GM18502 (cell line): ENCODE measurements around the gene COPS9.

ENCODE experiments used
- ATAC-seq: cut with Tn5 transposase; IDR thresholded peaks from one replicate; pipeline ENCODE4 v1.9.1; 2021; ENCODE audit warnings: mild to moderate bottlenecking; ENCODE audit not compliant: unreplicated experiment, poor library complexity

Gene COPS9

DNA sequence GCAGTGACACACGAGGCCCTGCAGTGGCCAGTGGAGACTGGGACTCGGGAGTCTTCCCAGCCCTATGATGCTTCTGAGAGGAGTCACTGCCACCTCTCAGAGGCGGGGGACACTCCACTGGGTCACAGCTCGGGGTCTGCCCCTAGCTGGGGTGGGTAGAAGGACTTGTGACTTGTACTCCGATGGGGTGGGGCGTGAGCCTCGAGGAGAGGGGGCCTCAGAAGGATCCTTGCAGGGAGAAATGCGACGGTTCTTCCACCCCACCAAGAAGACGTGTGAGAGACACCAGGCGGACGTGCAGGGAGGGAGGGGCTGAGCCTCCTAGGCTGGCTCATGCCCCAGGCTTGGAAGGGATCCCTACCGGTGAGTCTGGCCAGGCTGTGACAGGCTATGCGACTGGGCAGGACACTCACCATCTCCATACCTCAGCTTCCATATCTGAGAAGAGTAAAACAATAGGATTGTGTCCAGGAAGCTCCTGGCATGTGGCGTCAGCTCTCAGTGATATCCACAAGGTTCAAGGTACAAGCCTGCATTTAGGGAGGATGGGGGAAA lies 15.4 kb upstream of the COPS9 start:
- ATAC-seq = no peak

DNA sequence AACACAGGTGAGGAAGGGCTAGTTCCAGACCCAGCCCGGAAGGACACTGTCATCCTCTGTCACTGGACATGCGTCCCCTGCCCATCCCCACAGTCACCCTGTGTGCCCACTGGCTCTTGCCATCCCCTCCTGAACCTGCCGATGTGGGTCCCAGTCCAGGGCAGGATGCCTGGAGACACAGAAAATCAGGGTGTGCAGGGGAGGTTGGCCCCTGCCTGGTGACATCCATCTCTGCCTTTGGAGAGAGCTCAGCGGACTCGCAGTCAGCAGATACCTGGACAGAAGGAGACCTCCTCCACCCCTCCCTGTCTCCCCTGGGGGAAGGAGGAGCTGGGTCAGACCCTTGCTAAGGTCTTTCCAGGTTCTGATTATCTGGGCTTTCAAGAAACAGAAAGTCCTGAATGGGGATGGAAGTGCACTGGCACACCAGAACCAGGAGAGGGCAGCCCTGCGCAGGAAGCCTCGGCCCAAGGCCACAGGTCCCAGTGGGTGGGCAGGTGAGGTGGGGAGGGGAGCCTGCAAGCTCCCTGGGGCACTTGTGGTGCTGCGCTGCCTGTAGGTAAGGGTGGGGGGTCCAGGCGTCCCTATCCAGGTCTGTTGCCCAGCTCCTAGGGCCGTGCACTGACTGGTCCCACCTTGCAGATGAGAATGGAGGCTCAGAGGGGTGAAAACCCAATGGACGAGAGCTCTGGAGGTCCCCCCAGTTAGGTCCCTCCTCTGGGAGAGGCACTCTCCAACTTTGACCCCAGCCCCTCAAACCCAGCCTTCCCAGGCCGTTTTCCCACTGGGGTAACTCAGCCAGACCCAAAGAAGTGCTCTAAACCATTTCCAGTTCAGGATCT lies 14.1 kb upstream of the COPS9 start:
- no peak for ATAC-seq

DNA sequence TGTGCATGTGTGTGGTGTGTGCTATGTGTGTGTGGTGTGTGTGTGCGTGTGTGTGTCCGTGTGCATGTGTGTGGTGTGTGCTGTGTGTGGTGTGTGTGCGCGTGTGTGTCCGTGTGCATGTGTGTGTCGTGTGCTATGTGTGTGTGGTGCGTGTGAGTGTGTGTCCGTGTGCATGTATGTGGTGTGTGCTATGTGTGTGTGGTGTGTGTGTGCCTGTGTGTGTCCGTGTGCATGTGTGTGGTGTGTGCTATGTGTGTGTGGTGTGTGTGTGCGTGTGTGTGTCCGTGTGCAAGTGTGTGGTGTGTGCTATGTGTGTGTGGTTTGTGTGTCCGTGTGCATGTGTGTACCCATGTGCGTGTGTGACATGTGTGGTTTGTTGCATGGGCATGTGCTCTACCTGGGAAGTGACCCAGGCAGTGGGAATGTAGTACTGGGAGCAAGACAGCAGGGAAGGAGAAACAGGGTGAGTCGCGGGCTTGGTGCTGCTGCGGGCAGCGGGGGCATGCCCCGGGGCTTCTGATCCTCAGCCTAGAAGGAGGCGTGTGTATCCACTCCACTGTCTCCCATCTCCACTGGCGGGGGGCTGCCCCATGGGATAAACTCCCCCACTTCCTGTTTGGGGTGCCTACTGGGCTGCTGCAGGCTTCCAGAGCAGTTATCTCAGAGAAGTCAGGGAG lies 11.9 kb upstream of the COPS9 start:
- ATAC-seq = no peak

DNA sequence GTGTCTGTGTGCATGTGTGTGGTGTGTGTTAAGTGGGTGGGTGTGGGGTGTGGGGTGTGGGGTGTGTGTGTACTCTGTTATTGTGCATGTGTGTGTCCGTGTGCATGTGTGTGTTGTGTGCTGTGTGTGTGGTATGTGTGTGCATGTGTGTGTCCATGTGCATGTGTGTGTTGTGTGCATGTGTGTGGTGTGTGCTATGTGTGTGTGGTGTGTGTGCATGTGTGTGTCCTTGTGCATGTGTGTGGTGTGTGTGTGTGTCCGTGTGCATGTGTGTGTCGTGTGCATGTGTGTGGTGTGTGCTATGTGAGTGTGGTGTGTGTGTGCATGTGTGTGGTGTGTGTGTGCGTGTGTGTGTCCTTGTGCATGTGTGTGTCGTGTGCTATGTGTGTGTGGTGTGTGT lies 11.3 kb upstream of the COPS9 start:
- no peak for ATAC-seq

DNA sequence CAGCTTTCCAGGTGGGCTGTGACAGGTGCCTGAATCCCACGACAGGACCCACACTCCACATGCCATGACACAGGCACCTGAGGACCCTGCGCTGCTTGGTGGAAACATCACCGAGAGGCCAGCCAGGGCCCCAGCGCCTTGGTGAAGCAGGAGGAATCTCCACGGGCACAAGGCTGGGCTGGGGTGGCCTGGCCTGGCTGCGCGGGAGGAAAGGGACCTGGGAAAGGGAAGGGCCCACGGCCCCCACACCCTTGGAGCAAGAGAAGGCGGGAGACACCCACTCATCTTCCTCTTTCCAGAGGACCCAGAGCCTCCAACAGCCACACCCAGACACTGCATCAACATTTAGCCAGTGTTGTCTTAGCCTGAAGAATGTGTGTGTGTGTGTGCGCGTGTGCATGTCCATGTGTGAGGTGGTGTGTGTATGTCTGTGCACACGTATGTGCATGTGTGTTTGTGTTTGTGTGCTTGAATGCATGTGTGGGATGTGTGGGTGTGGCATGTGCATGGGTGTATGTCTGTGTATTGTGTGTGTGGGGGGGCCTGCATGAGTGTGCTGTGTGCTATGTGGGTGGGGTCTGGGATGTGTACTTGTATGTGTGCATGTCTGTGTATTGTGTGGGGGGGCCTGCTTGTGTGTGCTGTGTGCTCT lies 10.6 kb upstream of the COPS9 start:
- no peak for ATAC-seq

- ATAC-seq = no peak
Observed at GRCh38 chr2:240146141-240146561, 10.0 kb upstream of the COPS9 start.

DNA sequence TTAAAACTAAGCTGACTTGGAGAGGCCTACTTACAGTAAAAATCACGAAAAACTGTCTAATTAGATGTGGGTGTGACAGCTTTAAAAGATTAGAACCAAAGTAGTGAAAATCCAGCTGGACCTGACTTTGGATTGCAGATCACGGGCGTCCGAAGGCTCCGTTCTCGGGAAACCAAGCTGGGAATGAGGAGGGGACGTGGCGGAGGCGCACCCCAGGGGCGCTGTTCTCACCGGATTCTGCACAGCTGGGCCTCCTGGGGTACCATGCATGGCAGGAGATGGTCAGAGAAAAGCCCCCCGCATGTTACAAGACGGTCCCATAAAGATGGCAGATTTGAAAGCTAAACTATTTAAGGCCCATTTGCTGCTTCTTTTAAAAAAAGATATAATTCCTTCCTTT lies 9.4 kb upstream of the COPS9 start:
- no peak for ATAC-seq

- ATAC-seq = no peak
Observed at GRCh38 chr2:240144649-240145261, 8.7 kb upstream of the COPS9 start.

- ATAC-seq = no peak
Observed at GRCh38 chr2:240143801-240144648, 7.9 kb upstream of the COPS9 start.

DNA sequence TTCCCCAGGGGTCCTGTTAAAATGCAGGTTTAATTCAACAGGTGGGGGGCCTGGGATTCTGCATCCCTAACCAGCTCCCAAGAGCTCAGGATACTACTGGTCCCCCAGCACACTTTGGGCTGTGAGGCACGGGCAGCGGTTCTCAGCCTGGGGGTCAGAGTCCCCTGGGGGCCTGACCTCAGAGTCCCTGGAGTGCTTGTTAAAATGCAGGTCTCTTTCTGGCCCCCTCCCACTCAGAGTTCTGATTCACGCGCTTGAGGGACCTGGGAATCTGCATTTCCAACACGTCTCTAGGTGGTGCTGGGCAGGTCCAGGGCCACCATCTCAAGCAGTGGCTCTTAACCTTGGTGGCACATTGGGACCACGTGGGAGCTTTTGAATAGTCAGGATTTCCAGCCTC lies 7.2 kb upstream of the COPS9 start:
- ATAC-seq = no peak

- ATAC-seq = no peak
Observed at GRCh38 chr2:240142859-240143258, 6.8 kb upstream of the COPS9 start.

DNA sequence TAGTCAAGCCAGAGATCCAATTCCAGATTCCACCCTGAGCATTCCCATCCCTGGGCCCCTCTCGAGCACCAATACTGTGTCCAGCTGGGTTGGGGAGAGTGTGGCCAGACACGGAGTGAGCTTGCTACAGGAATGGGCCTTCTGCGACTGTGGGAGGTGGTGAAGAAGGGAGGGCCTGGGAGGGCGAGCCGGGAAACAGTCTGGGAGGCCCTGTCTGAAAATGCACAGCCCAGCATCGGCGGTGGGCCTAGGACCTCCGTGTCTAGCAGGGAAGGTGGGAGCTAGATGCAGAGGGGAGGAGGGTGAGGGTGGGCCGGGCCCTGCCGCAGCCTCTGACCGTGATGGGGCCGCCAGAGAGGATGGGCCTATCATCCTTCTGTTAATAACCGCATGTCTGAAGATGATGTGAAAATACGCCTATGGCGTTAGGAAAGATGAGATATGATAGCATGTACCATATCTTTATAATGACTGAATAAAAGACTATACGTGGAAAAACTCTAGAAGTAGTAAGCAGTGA lies 6.2 kb upstream of the COPS9 start:
- no peak for ATAC-seq

DNA sequence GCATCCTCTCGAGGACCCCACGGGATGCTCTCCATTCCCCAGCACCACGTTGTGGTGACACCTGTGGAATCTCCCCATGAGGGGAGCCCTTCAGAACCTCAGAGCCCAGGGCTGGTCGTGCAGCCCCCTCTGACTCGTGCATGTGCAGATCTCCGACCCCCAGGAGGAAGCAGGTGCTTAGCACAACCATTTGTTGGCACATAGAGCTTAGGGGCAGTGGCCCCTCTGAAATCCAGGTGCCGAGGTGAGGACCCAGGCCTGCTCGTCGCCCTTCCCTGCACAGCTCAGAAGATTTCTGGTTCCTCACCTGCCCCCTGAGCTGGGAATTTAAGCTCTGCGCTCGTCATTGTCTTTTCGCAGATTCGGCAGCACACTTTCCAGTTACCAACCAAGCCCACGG lies 5.6 kb upstream of the COPS9 start:
- no peak for ATAC-seq

DNA sequence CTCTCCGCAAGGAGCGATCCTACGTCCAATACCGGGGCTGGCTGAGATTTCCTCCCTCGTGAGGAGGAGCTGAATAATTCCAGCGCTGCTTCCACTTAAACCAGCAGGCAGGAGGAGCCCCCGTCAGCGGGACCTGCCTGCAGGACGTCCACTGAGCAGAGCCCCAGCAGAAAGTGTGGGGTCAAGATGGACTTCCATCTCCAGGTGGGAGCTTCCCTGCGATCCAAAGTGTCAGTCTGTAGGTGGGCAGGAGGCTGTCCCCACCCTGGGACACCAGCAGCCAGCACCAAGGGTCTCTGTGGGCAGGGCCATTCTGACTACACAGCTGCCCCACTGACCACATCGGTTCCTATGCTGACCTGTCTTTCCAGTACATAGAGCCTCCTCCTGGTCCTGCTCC lies 4.8 kb upstream of the COPS9 start:
- no peak for ATAC-seq

DNA sequence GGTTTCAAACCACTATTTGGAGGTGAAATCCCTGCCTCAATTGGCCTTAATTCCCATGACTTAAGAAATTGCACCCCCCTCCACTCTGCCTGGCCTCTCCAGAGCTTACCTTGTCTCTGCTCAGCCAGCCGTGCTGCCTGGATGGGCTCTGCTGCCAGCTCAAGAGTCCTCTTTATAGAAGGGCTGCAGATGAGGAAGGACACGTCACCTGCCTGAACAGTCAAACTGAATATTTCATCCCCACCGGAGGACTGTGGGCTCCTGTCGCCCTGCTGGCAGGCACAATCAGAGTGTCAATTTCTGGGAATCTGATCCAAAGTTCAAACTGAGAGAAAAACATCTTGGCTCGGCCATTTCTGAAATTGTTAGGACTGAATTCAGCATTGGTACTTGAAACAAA lies 4.4 kb upstream of the COPS9 start, which contains the start of gene OTOS:
TSS of gene OTOS (minus strand) at position 148 of the 400 bp plus-strand sequence. CDS start 332 bp downstream, outside the sequence.
- ATAC-seq = no peak

DNA sequence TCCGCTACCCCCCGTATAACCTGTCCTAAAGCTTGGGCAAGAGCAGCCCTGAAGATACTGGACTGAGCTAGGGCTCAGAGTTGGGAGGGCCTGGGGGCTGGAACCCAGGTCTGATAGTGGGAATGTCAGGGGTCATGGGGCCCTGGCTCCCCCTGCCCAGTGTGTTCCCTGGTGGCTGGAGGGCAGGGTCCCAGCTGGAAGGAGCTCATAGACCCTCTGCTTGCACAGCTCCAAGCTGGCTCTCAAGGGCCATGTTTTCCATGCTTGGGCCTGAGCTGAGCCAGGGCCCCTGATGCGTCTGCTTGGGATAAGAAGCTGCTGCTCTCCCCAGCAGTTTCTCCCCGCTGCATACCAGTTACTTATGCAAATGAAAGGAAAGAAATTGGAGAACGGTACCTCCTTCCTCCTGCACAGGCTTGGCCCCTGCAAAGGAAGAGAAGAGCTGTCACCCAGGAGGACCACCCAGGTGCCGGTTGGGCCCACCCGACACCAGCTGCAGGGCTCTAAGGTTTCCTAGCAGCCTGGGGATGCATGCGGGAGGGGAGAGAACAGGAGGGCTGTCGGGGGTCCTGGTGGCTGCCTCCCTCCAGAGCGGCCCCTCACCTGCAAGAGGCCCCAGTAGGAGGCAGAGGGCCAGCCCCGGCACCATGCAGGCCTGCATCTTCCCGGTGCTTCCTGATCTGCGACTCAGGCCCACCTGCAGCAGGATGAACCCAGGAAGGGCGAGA lies 3.7 kb upstream of the COPS9 start:
- no peak for ATAC-seq

- no peak for ATAC-seq
Observed at GRCh38 chr2:240139011-240139441, 2.9 kb upstream of the COPS9 start.

GRCh38 chr2:240138254-240138984 lies 2.3 kb upstream of the COPS9 start:
- ATAC-seq = no peak
